Superior temporal gyrus (tissue), 1 donor: ENCODE results near the gene NRL.
A peak's percentile ranks its signal among the peaks of the same experiment; 100 is the strongest.

Source experiments
- DNase-seq: peaks from one replicate; pipeline ENCODE4 v3.0.0-alpha.2; 2016; ENCODE audit errors: extremely low spot score

The NRL gene

GRCh38 chr14:24114532-24115421 lies at the start of gene NRL, which contains the start of gene DCAF11:
NRL (minus strand) TSS chr14:24114949; CDS start chr14:24082848, 32,101 bp downstream.
DCAF11 (plus strand) TSS chr14:24114777; CDS start chr14:24115595, 818 bp downstream.
- peak; percentile 99 for DNase-seq

- DNase-seq, result peak; percentile 26
These were observed 47.3 kb upstream of the NRL start for GRCh38 chr14:24162093-24162492.

- peak; percentile 99 for DNase-seq
These were observed 46.4 kb upstream of the NRL start, which contains the start of gene IRF9 for GRCh38 chr14:24160850-24161804. IRF9 (plus strand) TSS chr14:24161265; CDS start chr14:24162145, 880 bp downstream.

- no peak for DNase-seq
These were observed 45.7 kb upstream of the NRL start for GRCh38 chr14:24160499-24160849.

- no peak for DNase-seq
These were observed 45.2 kb upstream of the NRL start for GRCh38 chr14:24159777-24160498.

GRCh38 chr14:24157331-24157730 lies 42.6 kb upstream of the NRL start:
- no peak for DNase-seq

- DNase-seq, result no peak
These were observed 42.1 kb upstream of the NRL start for GRCh38 chr14:24156840-24157239.

GRCh38 chr14:24155100-24155499 lies 40.4 kb upstream of the NRL start:
- no peak for DNase-seq

- no peak for DNase-seq
These were observed 36.8 kb upstream of the NRL start for GRCh38 chr14:24151404-24152080.

- DNase-seq, result no peak
These were observed 36.2 kb upstream of the NRL start for GRCh38 chr14:24150993-24151392.

GRCh38 chr14:24150567-24150966 lies 35.8 kb upstream of the NRL start:
- no peak for DNase-seq

- DNase-seq, result no peak
These were observed 35.3 kb upstream of the NRL start for GRCh38 chr14:24150061-24150460.

- no peak for DNase-seq
These were observed 34.7 kb upstream of the NRL start for GRCh38 chr14:24149302-24149969.

- no peak for DNase-seq
These were observed 33.1 kb upstream of the NRL start for GRCh38 chr14:24147761-24148428.

GRCh38 chr14:24146978-24147760 lies 32.4 kb upstream of the NRL start, which contains the start of gene RNF31:
RNF31 (plus strand) TSS chr14:24147498; CDS start chr14:24147699, 201 bp downstream.
- DNase-seq, result peak; percentile 99

GRCh38 chr14:24146453-24146977 lies 31.8 kb upstream of the NRL start, which contains the start of gene PSME2:
PSME2 (minus strand) TSS chr14:24146610; CDS start chr14:24146581, 29 bp downstream.
- peak; percentile 72 for DNase-seq

GRCh38 chr14:24145690-24146452 lies 31.1 kb upstream of the NRL start:
- DNase-seq, result no peak

- DNase-seq, result no peak
These were observed 30.5 kb upstream of the NRL start for GRCh38 chr14:24145219-24145618.
